HCT116 (cell line): ENCODE results near the gene CBY1.

Experiments
- CTCF ChIP-seq, 3 experiments: fragments of 200-600 bp in 1 of 3; sonication (generic) in 1 of 3; IDR thresholded peaks in 2 of 3; conservative IDR thresholded peaks in 1 of 3; 2 replicates each; pipeline ENCODE4 v1.5.1; 2012 to 2017; ENCODE audit warnings: low read depth in 2 of 3, low read length in 2 of 3, antibody characterized with exemption in 1 of 3, borderline replicate concordance in 1 of 3, control low read depth in 1 of 3, mild to moderate bottlenecking in 1 of 3, mixed read lengths in 1 of 3, mixed run types in 1 of 3, moderate library complexity in 1 of 3; ENCODE audit not compliant: insufficient read depth in 1 of 3
- EZH2 ChIP-seq: fragments of 200-600 bp; sonication (generic); IDR thresholded peaks from 2 replicates; pipeline ENCODE4 v1.6.1; 2017; ENCODE audit warnings: antibody characterized with exemption, mixed run types
- FOSL1 ChIP-seq: IDR thresholded peaks from 2 replicates; pipeline ENCODE4 v1.6.1; 2012; ENCODE audit warnings: low read depth
- POLR2A ChIP-seq: IDR thresholded peaks from 2 replicates; pipeline ENCODE4 v1.7.0; 2011; ENCODE audit warnings: borderline replicate concordance; ENCODE audit not compliant: insufficient read depth, insufficient read length; ENCODE audit errors: extremely low read depth
- POLR2AphosphoS5 ChIP-seq: IDR thresholded peaks from 2 replicates; pipeline ENCODE4 v1.6.1; 2011; ENCODE audit warnings: mild to moderate bottlenecking, low read depth, low read length, moderate library complexity
- REST ChIP-seq: IDR thresholded peaks from 2 replicates; pipeline ENCODE4 v1.6.1; 2012; ENCODE audit warnings: low read depth
- SIN3A ChIP-seq: IDR thresholded peaks from 2 replicates; pipeline ENCODE4 v1.6.1; 2012; ENCODE audit warnings: low read depth
- SP1 ChIP-seq: IDR thresholded peaks from 2 replicates; pipeline ENCODE4 v1.6.1; 2012; ENCODE audit warnings: low read depth

DNA sequence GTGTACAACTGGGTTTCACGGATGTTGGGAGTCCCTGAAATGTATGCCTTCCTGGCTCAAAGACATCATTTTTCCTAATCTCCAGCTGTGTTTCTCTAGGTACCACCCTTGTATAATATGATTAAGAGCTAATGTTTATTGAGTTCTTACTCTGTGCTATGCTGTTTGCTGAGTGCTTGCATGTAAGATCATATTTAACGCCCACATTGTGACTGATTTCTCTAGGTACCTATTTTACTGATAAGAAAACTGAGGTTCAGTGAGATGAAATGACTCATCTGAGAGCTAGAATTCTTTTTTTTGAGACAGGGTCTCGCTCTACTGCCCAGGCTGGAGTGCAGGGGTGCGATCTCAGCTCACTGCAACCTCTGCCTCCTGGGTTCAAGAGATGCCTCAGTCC, 42.9 kb upstream of the CBY1 start:
- TF ChIP-seq CTCF (IDR thresholded peaks at IDR 0.05 in 2 of 3, conservative IDR thresholded peaks at IDR 0.05 in 1 of 3; ENCODE audit: borderline replicate concordance in 1 of 3, insufficient read depth in 1 of 3, low read depth in 2 of 3, low read length in 2 of 3) (no peak), POLR2A (no peak), POLR2AphosphoS5 (no peak), SP1 (no peak), SIN3A (no peak), EZH2 (no peak), REST (no peak), FOSL1 (no peak)
